IMR-90 (cell line): ENCODE data around the gene PRR20D.

Source experiments
- BHLHE40 ChIP-seq: fragments of 150-350 bp; IDR thresholded peaks from 2 replicates; pipeline ENCODE4 v1.6.1; 2016; ENCODE audit warnings: mild to moderate bottlenecking, low read depth, low read length
- CEBPB ChIP-seq: IDR thresholded peaks from 2 replicates; pipeline ENCODE4 v1.6.1; 2012; ENCODE audit warnings: low read depth, low read length, improper control_type of control experiment
- CHD1 ChIP-seq: IDR thresholded peaks from 2 replicates; pipeline ENCODE4 v1.6.1; 2012; ENCODE audit warnings: low read depth, low read length, improper control_type of control experiment
- FOS ChIP-seq: fragments of 150-350 bp; IDR thresholded peaks from 2 replicates; pipeline ENCODE4 v1.6.1; 2016; ENCODE audit warnings: low read depth, low read length
- MAFK ChIP-seq: IDR thresholded peaks from 2 replicates; pipeline ENCODE4 v1.6.1; 2012; ENCODE audit warnings: low read depth, low read length, improper control_type of control experiment
- MAZ ChIP-seq: IDR thresholded peaks from 2 replicates; pipeline ENCODE4 v1.6.1; 2012; ENCODE audit warnings: low read depth, mild to moderate bottlenecking, low read length, improper control_type of control experiment, moderate library complexity, borderline replicate concordance
- MXI1 ChIP-seq: IDR thresholded peaks from 2 replicates; pipeline ENCODE4 v1.6.1; 2012; ENCODE audit warnings: low read depth, mild to moderate bottlenecking, low read length, moderate library complexity, borderline replicate concordance
- POLR2A ChIP-seq: IDR thresholded peaks from 2 replicates; pipeline ENCODE4 v1.6.1; 2012; ENCODE audit warnings: mild to moderate bottlenecking, low read depth, low read length
- RAD21 ChIP-seq: IDR thresholded peaks from 2 replicates; pipeline ENCODE4 v1.6.1; 2012; ENCODE audit warnings: low read length, improper control_type of control experiment
- RFX5 ChIP-seq: IDR thresholded peaks from 2 replicates; pipeline ENCODE4 v1.8.0; 2012; ENCODE audit warnings: low read depth, mild to moderate bottlenecking, low read length, moderate library complexity
- SMC3 ChIP-seq: fragments of 150-350 bp; IDR thresholded peaks from 2 replicates; pipeline ENCODE4 v1.6.1; 2016; ENCODE audit warnings: low read depth, mild to moderate bottlenecking, antibody characterized with exemption, low read length, moderate library complexity
- TF ChIP-seq, protein P1 (sequence below): conservative IDR thresholded peaks from 2 replicates; pipeline ENCODE4 v1.5.1; 2012; ENCODE audit warnings: mild to moderate bottlenecking, low read depth, low read length, improper control_type of control experiment
- TF ChIP-seq, protein P2 (sequence below): fragments of 150-350 bp; IDR thresholded peaks from 2 replicates; pipeline ENCODE4 v1.6.1; 2017; ENCODE audit warnings: mild to moderate bottlenecking, antibody characterized with exemption, low read length, low read depth
- TF ChIP-seq, protein P3 (sequence below): fragments of 150-350 bp; IDR thresholded peaks from 2 replicates; pipeline ENCODE4 v1.6.1; 2016; ENCODE audit warnings: low read depth, mild to moderate bottlenecking, low read length, moderate library complexity, borderline replicate concordance

DNA sequence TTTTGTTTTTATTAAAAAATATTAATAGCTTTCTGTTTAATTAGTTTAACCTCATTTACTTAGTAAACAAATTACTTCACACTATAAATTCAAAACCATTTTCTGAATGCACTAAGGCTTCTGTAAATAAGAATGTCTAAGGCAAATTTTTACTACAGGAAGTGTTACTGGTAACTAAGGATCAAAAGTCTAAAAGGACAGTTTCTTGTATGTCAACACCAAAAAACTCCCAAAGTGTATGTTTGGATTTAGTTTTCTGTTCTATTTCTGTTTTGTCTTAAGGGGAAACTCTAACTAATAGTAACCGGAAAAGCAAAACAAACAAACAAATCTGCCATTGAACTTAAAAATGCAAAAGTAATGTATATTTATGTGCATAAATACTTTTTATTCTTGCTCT is 31.2 kb downstream of the PRR20D start:
- TF ChIP-seq, protein P1, sequence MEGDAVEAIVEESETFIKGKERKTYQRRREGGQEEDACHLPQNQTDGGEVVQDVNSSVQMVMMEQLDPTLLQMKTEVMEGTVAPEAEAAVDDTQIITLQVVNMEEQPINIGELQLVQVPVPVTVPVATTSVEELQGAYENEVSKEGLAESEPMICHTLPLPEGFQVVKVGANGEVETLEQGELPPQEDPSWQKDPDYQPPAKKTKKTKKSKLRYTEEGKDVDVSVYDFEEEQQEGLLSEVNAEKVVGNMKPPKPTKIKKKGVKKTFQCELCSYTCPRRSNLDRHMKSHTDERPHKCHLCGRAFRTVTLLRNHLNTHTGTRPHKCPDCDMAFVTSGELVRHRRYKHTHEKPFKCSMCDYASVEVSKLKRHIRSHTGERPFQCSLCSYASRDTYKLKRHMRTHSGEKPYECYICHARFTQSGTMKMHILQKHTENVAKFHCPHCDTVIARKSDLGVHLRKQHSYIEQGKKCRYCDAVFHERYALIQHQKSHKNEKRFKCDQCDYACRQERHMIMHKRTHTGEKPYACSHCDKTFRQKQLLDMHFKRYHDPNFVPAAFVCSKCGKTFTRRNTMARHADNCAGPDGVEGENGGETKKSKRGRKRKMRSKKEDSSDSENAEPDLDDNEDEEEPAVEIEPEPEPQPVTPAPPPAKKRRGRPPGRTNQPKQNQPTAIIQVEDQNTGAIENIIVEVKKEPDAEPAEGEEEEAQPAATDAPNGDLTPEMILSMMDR: no peak
- TF ChIP-seq POLR2A: no peak
- no peak for TF ChIP-seq RAD21
- no peak for TF ChIP-seq MAZ
- TF ChIP-seq, protein P2, sequence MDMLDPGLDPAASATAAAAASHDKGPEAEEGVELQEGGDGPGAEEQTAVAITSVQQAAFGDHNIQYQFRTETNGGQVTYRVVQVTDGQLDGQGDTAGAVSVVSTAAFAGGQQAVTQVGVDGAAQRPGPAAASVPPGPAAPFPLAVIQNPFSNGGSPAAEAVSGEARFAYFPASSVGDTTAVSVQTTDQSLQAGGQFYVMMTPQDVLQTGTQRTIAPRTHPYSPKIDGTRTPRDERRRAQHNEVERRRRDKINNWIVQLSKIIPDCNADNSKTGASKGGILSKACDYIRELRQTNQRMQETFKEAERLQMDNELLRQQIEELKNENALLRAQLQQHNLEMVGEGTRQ: no peak
- no peak for TF ChIP-seq CEBPB
- TF ChIP-seq RFX5: no peak
- no peak for TF ChIP-seq BHLHE40
- TF ChIP-seq MAFK: no peak
- TF ChIP-seq, protein P3, sequence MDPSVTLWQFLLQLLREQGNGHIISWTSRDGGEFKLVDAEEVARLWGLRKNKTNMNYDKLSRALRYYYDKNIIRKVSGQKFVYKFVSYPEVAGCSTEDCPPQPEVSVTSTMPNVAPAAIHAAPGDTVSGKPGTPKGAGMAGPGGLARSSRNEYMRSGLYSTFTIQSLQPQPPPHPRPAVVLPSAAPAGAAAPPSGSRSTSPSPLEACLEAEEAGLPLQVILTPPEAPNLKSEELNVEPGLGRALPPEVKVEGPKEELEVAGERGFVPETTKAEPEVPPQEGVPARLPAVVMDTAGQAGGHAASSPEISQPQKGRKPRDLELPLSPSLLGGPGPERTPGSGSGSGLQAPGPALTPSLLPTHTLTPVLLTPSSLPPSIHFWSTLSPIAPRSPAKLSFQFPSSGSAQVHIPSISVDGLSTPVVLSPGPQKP: no peak
- no peak for TF ChIP-seq SMC3
- no peak for TF ChIP-seq MXI1
- TF ChIP-seq CHD1: no peak
- no peak for TF ChIP-seq FOS
